DOHH2 (cell line): ENCODE data around the gene ADAMTS9.

Source experiments
- EZH2phosphoT487 ChIP-seq: fragments of 200-600 bp; sonication (generic); IDR thresholded peaks from 2 replicates; pipeline ENCODE4 v1.6.1; 2017; ENCODE audit warnings: borderline replicate concordance, mild to moderate bottlenecking, antibody characterized with exemption, low read length, moderate library complexity, mixed read lengths
- TF ChIP-seq, protein P1 (sequence below): fragments of 200-600 bp; sonication (generic); IDR thresholded peaks from one replicate; pipeline ENCODE4 v1.5.1; 2014; ENCODE audit warnings: antibody characterized with exemption, mild to moderate bottlenecking, low read depth, low read length; ENCODE audit not compliant: poor library complexity, severe bottlenecking

DNA sequence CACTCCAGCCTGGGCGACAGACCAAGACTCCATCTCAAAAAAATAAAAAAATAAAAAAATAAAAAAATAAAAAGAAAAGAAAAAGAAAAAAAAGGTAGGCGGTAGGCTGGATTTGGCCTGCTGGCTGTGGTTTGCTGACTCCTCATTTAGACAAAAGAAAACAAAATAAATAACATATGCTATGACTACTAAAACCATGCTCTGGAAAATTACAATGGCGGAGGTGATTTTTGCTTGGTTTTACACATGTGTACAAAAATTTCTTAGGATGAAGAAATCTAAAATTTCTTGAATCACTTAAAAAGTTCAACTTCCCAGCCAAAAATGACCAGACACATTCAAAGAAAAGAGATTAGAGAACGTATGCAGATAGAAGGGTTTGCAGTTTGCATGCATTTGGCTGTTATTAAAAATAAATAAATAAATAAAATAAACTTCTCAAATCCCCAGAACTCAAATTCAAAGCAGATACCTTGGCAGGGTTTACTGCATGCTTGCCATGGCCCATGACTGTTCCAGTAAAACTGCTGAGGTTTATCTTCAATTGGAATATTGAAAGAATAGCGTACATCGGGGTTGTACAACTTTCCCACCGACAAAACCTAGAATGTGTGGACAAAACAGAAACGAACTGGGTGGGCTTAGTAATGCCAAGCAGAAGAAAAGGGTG, 65.9 kb downstream of the ADAMTS9 start:
- TF ChIP-seq, protein P1, sequence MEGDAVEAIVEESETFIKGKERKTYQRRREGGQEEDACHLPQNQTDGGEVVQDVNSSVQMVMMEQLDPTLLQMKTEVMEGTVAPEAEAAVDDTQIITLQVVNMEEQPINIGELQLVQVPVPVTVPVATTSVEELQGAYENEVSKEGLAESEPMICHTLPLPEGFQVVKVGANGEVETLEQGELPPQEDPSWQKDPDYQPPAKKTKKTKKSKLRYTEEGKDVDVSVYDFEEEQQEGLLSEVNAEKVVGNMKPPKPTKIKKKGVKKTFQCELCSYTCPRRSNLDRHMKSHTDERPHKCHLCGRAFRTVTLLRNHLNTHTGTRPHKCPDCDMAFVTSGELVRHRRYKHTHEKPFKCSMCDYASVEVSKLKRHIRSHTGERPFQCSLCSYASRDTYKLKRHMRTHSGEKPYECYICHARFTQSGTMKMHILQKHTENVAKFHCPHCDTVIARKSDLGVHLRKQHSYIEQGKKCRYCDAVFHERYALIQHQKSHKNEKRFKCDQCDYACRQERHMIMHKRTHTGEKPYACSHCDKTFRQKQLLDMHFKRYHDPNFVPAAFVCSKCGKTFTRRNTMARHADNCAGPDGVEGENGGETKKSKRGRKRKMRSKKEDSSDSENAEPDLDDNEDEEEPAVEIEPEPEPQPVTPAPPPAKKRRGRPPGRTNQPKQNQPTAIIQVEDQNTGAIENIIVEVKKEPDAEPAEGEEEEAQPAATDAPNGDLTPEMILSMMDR = no peak
- no peak for TF ChIP-seq EZH2phosphoT487
